ENCODE results near the gene ANKS1A.
A peak's percentile ranks its signal among the peaks of the same experiment; 100 is the strongest.

The ANKS1A gene

DNA sequence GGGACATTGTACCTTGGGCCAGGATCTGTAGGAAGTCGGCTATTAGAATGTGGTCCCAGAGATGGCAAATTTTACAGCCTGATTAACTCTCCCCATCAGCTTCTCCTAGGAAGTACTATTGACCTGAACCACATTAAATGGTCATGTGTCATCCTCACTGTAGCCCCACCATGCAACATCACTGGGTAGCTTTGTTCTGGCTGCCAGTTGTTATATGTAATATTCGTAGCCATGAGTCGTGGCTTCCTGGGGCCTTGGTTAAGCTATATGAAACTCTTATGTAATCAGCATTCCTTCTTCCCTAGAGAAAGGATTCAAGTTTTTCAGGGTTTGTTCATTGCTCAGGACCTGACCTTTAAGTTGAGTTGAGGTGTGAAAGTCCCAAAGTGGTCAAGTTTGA, 125.7 kb downstream of the ANKS1A start:
- TF ChIP-seq CTCF (IDR thresholded peaks at IDR 0.05; ENCODE audit: low read depth, low read length, missing control alignments) = no peak
- Histone ChIP-seq H3K27ac (no peak overlapping the region), H3K36me3 (replicated peaks) (no peaks in the 10 kb centered on the region), H3K4me3 (ENCODE audit: low read depth, low read length) (no peak overlapping the region), H3K27me3 (replicated peaks) (no peaks in the 10 kb centered on the region)
- no peak for DNase-seq
- in situ Hi-C loops (cut with HindIII; ENCODE audit: low pct_ligation_motif_present, low sequenced_read_pairs) = no loop called here

GRCh38 chr6:35015476-35015875, 126.4 kb downstream of the ANKS1A start:
- Histone ChIP-seq H3K36me3 (replicated peaks) (no peaks in the 10 kb centered on the region), H3K27ac (no peak overlapping the region), H3K27me3 (replicated peaks) (no peaks in the 10 kb centered on the region), H3K4me3 (ENCODE audit: low read depth, low read length) (no peak overlapping the region)
- in situ Hi-C loops (cut with HindIII; ENCODE audit: low pct_ligation_motif_present, low sequenced_read_pairs) = no loop called here
- TF ChIP-seq CTCF (IDR thresholded peaks at IDR 0.05; ENCODE audit: low read depth, low read length, missing control alignments) = no peak
- no peak for DNase-seq

DNA sequence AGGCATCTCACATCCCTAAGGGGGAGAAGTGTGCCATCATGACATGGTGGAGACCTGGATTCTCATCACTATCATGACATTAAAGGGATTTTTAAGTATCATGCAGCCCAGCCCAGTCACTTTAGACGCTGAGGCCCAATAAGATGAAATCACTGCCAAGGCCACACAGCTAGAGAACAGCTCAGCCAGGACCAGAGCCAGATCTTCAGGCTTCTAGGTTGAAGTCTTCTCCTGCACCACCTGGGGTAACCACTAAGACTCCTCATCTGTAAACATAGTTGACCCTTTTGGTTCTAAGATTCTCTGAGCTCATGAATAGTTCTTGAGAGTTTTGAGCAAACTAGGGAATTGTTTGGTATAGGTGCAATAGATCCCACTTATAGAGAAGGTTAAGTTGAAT, 126.9 kb downstream of the ANKS1A start:
- no peak for DNase-seq
- H3K27me3 ChIP-seq (replicated peaks) = no peaks in the 10 kb centered on the region

DNA sequence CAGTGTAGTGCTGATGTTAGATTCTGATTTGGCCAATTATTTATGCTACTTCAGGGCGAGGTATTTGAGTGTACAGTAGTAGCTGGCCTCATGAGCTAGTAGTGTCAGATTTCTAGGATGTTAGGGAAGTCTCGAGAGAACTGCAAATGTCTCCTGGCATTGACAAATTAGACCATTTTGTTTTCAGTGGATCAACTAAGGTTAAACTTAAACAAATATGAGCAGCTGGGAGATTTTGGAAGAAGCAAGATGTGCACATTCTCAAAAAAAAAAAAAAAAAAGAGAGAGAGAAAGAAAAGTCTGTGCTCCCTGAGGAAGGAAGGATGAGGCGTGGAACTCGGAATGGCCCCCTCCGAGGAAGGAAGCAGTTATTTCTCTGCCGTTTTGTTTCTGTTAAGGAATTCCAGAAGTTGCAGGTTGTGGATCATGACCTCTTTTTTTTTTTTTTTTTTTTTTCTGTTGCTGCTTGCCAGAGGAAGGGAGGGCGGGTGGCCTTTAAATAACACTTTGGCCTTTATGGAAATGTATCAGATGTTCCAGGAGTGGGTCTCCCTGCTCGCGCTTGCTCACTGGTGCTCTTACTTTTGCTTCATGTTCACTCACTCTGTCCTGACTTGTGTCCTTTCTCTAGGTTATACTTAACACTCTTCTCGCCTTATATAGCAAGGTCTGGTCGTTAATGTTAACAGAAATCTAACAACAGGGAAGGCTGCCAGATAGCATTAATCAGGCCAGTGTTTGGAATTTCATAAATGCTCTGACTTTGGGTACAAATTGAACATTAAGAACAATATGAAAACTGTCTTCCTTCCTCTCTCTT, 127.7 kb downstream of the ANKS1A start:
- H3K27ac ChIP-seq = peak overlapping the region; percentile 27

More for the DNA sequence above, 126.9 kb downstream of the ANKS1A start:
- no peak for TF ChIP-seq CTCF (IDR thresholded peaks at IDR 0.05; ENCODE audit: low read depth, low read length, missing control alignments)
- no peak overlapping the region for H3K27ac ChIP-seq
- no peak overlapping the region for H3K4me3 ChIP-seq (ENCODE audit: low read depth, low read length)
- no peaks in the 10 kb centered on the region for H3K36me3 ChIP-seq (replicated peaks)
- in situ Hi-C loops (cut with HindIII; ENCODE audit: low pct_ligation_motif_present, low sequenced_read_pairs) = no loop called here

GRCh38 chr6:35017411-35018181, 128.5 kb downstream of the ANKS1A start:
- no peaks in the 10 kb centered on the region for H3K27me3 ChIP-seq (replicated peaks)
- no peaks in the 10 kb centered on the region for H3K36me3 ChIP-seq (replicated peaks)
- no peak for DNase-seq
- in situ Hi-C loops (cut with HindIII; ENCODE audit: low pct_ligation_motif_present, low sequenced_read_pairs) = no loop called here
- H3K27ac ChIP-seq = peak overlapping the region; percentile 27
- TF ChIP-seq CTCF (IDR thresholded peaks at IDR 0.05; ENCODE audit: low read depth, low read length, missing control alignments) = no peak
- H3K4me3 ChIP-seq (ENCODE audit: low read depth, low read length) = peak overlapping the region; percentile 6

More for the DNA sequence above, 127.7 kb downstream of the ANKS1A start:
- in situ Hi-C loops (cut with HindIII; ENCODE audit: low pct_ligation_motif_present, low sequenced_read_pairs) = no loop called here
- no peak for TF ChIP-seq CTCF (IDR thresholded peaks at IDR 0.05; ENCODE audit: low read depth, low read length, missing control alignments)
- peak overlapping the region; percentile 1 for H3K4me3 ChIP-seq (ENCODE audit: low read depth, low read length)
- no peak for DNase-seq
- H3K27me3 ChIP-seq (replicated peaks) = no peaks in the 10 kb centered on the region
- H3K36me3 ChIP-seq (replicated peaks) = no peaks in the 10 kb centered on the region

Data from brain microvascular endothelial cell (primary cell).